ENCODE measurements around the gene EGLN1.

- TF ChIP-seq POLR2AphosphoS5 (IDR thresholded peaks at IDR 0.05; ENCODE audit: low read depth, low read length) (no peak), CTCF (IDR thresholded peaks at IDR 0.05 in 2 of 3, conservative IDR thresholded peaks at IDR 0.05 in 1 of 3; ENCODE audit: borderline replicate concordance in 1 of 3, insufficient read depth in 1 of 3, low read depth in 2 of 3, low read length in 2 of 3) (no peak), ZFX (IDR thresholded peaks at IDR 0.05) (no peak), EZH2 (IDR thresholded peaks at IDR 0.05) (no peak), POLR2A (IDR thresholded peaks at IDR 0.05; ENCODE audit: borderline replicate concordance, extremely low read depth, insufficient read depth, insufficient read length) (no peak), FOSL1 (IDR thresholded peaks at IDR 0.05; ENCODE audit: low read depth) (no peak), YY1 (IDR thresholded peaks at IDR 0.05; ENCODE audit: extremely low read depth, insufficient replicate concordance, low read depth, low read length) (no peak), CEBPB (IDR thresholded peaks at IDR 0.05; ENCODE audit: low read depth) (no peak), SRF (IDR thresholded peaks at IDR 0.05; ENCODE audit: low read depth) (no peak), EZH2phosphoT487 (IDR thresholded peaks at IDR 0.05; ENCODE audit: borderline replicate concordance) (no peak), TCF7L2 (IDR thresholded peaks at IDR 0.05; ENCODE audit: borderline replicate concordance, extremely low read depth, insufficient read depth, insufficient read length) (no peak), ELF1 (IDR thresholded peaks at IDR 0.05; ENCODE audit: borderline replicate concordance, low read depth) (no peak)
- TF ChIP-seq, protein P1, sequence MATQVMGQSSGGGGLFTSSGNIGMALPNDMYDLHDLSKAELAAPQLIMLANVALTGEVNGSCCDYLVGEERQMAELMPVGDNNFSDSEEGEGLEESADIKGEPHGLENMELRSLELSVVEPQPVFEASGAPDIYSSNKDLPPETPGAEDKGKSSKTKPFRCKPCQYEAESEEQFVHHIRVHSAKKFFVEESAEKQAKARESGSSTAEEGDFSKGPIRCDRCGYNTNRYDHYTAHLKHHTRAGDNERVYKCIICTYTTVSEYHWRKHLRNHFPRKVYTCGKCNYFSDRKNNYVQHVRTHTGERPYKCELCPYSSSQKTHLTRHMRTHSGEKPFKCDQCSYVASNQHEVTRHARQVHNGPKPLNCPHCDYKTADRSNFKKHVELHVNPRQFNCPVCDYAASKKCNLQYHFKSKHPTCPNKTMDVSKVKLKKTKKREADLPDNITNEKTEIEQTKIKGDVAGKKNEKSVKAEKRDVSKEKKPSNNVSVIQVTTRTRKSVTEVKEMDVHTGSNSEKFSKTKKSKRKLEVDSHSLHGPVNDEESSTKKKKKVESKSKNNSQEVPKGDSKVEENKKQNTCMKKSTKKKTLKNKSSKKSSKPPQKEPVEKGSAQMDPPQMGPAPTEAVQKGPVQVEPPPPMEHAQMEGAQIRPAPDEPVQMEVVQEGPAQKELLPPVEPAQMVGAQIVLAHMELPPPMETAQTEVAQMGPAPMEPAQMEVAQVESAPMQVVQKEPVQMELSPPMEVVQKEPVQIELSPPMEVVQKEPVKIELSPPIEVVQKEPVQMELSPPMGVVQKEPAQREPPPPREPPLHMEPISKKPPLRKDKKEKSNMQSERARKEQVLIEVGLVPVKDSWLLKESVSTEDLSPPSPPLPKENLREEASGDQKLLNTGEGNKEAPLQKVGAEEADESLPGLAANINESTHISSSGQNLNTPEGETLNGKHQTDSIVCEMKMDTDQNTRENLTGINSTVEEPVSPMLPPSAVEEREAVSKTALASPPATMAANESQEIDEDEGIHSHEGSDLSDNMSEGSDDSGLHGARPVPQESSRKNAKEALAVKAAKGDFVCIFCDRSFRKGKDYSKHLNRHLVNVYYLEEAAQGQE (IDR thresholded peaks at IDR 0.05; ENCODE audit: low read depth): no peak
- TF ChIP-seq, protein P2, sequence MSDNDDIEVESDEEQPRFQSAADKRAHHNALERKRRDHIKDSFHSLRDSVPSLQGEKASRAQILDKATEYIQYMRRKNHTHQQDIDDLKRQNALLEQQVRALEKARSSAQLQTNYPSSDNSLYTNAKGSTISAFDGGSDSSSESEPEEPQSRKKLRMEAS (IDR thresholded peaks at IDR 0.05): no peak
Measured at GRCh38 chr1:231354330-231355020, 67.6 kb downstream of the EGLN1 start.

Data from HCT116 (cell line).